HuH-7 (cell line): ENCODE measurements around the gene FXYD5.
"Not testable (repeated sequence)": the region's sequence is repeated elsewhere in the genome, so short reads cannot be mapped to it uniquely, and the experiment has no call there.

Experiments used
- DNase-seq: peaks from one replicate; pipeline ENCODE4 v3.0.0; 2011; ENCODE audit warnings: low spot score

Gene FXYD5

DNA sequence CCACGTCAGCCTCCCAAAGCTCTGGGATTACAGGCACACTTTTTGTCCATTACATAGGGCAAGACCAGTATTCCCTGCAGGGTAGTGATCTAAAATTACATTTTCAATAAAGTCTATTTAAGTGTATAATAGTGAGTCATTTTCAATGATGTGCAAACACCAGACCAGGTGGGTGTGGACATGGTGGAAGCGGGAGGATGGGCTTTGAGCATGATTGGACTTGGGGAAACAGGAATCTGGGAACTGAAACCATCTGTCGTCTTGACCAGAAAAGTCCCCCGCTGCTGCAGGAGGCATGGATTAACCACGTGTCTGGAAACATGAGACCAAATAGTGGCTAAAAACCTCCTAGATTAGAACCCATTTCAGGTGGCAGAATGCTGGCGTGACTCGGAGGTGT is 34.0 kb upstream of the FXYD5 start:
- no peak for DNase-seq

DNA sequence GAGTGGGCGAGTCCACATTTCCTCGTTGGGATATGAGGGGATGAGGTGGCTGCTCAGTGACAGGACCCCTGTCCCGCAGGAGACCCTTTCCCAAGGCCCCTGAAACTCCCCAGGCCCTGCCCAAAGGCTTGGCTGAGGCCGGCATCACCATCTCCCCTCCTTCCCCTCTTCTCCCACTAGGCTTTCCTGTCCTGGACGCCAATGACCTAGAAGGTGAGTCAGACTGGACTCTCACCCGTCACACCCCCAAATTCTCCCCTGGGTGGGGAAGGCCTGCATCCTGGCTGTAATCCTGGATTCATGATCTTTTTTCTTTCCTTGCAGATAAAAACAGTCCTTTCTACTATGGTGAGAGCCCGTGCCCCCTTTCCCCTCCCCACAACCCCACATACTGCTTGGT is 33.6 kb upstream of the FXYD5 start:
- no peak for DNase-seq

DNA sequence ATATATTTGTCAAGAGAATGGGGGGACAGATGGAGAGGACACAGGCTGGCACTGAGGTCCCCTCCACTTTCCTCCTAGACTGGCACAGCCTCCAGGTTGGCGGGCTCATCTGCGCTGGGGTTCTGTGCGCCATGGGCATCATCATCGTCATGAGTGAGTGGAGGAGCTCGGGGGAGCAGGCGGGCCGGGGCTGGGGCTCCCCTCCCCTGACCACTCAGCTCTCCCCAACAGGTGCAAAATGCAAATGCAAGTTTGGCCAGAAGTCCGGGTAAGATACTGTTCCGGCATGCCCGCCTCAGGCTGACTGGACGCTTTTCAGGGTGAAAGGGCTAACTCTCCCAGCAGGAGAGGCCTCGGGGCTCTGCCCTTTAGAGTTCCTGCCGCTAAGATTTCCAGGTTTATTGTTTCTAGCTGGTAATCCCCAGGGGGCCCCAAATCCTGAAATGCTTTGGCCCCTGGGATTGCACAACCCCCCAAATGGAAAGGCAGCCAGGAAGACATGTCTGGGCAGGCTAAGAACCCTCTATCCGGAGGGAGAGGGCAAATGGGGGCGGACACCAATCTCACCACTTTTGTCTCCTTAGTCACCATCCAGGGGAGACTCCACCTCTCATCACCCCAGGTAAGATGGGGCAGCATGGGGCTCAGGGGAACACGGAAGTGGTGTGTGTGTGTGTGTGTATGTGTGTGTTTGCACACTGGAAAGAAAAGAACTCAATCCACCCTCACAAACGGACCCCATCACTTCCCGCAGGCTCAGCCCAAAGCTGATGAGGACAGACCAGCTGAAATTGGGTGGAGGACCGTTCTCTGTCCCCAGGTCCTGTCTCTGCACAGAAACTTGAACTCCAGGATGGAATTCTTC is 31.6 kb upstream of the FXYD5 start:
- DNase-seq, result no peak

DNA sequence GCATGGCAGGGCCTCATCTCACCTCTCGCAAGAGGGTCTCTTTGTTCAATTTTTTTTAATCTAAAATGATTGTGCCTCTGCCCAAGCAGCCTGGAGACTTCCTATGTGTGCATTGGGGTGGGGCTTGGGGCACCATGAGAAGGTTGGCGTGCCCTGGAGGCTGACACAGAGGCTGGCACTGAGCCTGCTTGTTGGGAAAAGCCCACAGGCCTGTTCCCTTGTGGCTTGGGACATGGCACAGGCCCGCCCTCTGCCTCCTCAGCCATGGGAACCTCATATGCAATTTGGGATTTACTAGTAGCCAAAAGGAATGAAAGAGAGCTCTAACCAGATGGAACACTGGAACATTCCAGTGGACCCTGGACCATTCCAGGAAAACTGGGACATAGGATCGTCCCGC is 31.0 kb upstream of the FXYD5 start:
- DNase-seq, result no peak

DNA sequence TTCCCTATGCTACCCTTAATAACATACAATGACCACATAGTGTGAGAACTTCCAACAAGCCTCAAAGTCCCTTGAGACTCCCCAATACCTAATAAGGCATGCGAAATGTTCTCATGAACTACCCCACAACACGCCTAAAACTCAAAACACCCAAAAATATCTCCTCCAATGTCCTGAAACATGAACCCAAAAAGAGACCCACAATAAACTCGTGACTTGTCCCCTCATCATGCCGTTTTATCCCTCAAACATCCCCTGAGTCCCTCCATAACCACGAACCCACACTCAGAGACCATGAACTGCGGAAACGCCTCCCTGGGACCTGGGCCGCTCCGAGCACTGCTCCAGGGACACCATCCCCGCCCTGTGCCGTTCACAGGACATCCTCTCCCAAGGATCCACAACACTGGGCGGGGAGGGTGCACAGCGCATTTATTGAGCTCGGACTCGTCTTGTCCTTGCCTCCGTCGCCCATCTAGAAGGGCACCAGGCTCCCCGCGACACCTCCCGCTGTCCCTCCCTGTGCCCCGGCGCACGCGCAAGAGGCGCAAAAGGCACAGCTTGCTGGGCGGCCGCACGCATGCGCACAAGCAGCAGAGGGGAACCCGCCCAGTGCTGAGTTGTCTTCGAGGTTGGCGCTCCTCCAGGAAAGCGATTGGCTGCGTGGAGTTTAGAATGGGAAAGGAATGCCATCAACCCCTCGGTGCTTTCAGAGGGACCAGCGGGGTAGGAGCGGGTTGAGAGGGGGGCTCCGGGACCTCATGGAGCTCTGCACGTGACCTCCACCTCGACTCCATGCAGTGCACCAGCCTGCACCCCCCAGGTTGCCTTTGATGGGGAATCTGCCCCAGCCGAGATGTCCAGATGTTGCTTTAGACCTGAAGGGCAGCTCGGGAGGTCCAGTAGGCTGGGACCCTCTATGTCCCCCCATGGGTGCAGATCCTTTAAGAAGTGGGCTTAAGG is 30.2 kb upstream of the FXYD5 start:
- DNase-seq, result no peak

DNA sequence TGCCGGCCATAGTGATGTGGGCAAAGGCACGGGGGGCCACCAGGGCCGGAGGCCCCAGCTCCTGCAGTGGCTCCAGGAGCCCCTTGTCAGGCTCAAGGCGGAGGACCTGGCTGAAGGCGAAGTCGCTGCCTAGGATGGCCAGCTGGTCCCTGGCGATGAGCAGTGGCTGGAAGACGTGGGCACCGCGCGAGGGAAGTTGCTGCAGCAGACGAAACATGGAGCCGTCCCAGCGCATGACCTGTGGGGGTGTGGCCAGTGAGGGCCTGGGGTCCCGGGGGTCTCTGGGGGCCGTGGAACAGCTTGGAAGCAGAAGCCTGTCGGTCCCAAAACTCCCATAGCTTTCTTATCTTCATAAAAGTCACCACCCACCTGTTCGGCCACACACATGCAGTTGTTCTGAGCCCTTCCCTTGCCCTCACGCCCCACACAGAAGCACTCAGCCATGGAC is 29.2 kb upstream of the FXYD5 start:
- no peak for DNase-seq

DNA sequence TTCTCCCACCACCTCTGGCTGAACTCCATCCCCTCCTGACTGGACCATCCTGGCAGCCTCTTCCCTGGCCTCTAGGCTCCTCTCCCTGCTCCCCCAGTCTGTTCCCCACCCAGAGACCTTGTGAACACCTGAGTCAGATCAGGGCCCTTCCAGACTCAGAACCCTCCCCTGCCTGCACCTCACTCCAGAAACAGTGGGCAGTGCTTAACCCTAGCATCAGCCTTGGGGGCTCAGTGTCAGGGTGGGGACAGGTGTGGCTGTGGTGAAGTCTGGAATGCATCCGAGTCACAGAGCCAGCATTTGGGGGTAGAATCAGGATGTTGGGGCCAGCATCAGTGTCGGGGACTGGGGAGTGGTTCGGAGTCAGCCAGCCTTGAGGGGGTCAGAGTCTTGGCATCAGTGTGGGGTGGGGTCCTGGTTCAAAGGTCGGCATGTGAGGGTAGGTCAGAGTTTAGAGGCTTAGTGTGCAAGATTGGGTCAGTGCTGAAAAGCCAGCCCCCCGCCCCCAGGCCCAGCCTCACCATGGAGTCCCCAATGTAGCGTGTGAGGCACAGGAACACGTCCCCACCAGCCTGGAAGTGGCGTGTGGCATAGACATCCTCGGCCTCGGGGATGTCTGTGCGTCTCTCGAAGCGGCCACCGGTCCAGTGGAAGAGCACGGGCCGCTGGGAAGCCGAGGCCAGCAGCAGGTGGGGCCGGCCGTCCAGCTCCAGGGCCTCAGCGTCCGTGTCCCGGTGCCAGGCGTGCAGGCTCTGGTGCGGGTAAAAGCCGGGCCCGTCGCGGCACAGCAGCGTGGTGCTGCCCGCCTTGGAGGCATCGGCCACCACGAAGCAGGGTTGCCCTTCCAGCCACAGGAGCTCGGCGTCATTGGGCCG is 28.5 kb upstream of the FXYD5 start:
- no peak for DNase-seq

DNA sequence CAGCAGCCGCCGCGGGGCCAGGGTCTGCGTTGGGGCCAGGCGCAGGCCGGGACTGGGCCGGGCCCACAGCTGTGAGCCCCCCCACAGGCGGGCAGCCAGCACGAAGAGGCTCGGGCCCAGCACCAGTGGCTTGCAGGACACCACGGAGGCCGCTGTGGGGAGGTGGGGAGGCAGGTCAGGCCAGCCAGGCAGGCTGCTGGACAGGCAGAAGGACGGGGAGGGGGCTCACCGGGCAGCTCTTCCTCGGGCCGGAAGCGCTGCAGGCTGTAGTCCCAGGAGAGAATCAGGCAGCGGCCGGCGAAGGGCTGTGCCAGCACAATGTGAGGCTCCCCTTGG is 27.9 kb upstream of the FXYD5 start:
- no peak for DNase-seq

DNA sequence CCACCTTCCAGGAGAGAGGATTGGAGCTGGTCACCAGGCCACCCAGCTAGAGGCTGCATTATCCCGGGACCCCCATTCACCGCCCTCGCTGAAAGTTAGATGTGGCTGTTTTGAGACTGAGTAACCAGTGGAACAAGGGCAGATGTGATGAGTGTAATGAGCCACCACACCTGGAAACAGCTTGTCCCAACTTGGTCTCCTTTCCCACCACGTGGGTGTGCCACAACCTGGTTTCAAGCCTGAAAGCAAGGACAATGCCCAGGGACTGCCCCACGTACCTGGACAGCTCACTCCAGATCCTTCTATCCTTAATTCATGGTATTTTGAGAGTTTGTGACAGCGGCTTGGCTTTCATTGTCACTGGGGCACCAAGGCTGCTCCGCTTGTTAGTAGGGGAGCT is 26.7 kb upstream of the FXYD5 start:
- no peak for DNase-seq

DNA sequence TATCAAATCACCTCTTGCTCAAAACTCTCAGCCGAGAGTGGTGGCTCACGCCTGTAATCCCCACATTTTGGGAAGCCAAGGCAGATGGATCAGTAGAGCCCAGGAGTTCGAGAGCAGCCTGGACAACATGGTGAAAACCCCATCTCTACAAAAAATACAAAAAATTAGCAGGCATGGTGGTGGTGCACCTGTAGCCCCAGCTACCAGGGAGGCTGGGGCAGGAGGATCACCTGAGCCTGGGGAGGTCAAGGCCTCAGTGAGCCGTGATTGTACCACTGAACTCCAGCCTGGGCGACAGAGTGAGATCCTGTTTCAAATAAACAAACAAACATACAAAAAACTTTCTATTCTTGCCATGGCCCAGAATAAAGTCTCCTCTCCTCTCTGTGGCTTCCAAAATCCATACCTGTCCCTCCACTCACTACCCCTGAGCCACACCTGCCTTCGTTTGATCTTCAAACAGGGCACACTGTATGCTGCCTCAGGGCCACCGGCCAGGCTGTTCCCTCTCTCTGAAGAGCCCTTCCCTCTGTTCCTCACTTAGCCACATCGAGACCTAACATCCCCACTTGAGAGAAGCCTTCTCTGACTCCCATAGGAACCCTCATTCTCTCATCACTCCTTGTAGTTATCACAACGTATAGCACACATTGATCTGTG is 26.0 kb upstream of the FXYD5 start:
- DNase-seq, result no peak

DNA sequence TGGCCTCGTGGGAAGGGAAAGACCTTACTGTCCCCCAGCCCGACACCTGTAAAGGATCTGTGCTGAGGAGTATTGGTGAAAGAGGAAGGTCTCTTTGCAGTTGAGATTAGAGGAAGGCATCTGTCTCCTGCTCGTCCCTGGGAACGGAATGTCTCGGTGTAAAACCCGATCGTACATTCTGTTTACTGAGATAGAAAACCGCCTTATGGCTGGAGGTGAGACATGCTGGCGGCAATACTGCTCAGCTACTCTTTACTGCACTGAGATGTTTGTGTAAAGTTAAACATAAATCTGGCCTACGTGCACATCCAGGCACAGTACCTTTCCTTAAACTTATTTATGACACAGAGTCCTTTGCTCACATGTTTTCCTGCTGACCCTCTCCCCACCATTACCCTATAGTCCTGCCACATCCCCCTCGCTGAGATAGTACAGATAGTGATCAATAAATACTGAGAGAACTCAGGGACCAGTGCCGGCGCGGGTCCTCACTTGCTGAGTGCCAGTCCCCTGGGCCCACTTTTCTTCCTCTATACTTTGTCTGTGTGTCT is 24.7 kb upstream of the FXYD5 start:
- not testable (repeated sequence) for DNase-seq

DNA sequence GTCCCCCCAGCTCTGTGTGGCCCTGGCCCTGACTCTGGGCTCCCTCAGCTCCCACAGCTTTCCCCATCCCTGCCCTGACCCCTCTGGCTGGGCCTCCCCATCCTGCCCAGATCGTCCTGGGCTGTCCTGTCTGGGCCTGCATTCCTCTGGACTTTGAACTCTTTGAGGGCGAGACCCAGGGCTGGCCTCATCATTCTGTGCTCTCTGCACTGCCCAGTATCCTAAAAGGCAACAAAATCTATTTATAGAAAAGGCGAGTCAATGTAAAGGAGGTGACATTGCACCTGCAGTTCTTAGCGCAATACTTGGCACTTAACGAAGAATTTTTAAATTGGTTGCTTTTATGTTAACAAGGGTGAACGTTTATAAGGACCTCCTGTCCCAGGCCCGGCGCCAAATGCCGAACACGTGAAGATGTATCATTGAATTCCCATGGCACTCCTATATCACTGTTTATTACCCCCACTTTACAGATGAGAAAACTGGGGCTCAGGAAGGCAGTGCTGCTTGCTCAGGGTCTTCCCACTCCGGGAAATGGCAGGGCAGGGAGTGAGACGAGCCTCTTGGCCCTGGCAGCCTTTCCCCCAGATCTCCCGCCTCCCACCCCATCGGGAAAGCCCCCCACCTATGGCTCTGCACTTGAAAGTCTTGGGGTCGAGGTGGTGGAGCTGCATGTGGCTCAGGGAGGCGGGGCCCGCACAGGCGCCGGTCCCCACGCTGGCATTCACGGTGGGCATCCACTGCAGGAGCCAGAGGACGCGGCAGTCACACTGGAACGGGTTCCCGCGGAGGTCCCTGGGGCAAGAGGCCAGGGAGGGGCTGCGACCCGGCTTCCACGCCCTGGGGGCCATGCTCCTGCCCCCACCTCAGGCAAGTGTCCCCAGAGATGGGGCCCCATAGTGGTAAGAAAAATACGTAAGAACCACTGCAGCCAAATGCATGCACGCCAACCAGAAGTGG is 23.5 kb upstream of the FXYD5 start:
- DNase-seq, result no peak

DNA sequence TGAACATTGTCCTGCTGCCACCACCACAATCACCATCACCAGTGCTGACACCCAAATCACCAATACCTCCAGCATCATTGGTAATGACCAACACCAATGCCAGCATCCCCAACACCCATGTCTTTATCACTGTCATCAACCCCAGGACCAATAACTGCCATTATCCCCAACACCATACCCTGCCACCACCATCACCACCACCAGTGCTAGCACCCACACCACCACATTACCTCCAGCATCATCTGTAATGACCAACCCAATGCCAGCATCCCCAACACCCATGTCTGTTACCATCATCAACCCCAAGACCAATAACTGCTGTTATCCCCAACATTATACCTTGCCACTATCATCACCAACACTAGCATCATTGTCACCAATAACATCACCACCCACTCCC is 22.3 kb upstream of the FXYD5 start:
- DNase-seq, result no peak

DNA sequence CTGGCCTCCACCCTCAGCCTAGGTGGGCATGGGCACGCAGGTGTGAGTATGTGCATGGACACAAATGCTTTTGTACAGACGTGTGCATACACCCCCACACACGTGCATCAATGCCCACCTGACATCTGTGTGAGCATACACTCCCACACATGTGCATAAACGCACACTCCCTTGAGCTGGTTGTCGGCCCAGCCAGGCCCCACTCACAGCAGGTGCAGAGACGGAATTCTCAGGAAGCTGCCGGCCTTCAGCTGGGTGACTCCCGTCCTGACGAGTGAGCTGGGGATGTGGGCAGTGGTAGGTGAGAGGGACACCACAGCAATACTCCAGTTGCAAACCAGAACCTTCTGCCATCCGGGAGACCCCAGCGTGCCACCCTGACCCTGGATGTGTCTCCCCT is 20.7 kb upstream of the FXYD5 start:
- no peak for DNase-seq

DNA sequence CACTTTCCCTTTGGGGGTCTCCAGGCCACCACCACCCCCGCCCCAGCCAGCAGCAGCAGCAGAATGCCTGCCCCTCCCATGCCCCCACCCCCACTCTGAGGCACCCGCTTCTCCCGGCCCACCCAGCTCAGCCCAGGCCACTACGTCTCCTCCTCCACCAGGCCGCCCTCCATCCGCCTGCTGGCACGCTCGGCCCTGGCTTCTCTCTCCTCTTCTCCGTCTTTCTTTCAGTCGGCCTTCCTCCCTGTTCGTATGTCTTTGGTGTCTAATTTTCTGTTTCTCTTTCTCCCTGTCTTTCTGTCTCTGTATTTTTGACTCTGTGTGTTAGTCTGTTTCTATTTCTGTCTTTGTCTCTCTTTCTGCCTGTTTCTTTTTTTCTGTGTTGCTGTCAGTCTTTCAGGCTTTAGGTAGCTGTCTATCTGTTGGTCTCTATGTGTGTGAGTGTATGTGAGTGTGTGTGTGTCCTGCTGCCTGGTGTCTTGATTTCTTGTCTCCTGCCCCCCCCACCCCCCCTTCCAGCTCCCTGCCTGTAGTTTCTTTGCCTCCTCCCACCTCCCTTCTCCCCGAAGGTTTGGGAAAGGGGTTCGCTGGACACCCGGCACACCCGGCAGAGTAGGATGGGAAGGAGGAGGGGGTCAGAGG is 19.8 kb upstream of the FXYD5 start, which contains the start of gene LGI4:
LGI4 (minus strand) TSS at position 459 of the 642 bp plus-strand sequence; CDS start at position 80, 379 bp downstream.
- no peak for DNase-seq

DNA sequence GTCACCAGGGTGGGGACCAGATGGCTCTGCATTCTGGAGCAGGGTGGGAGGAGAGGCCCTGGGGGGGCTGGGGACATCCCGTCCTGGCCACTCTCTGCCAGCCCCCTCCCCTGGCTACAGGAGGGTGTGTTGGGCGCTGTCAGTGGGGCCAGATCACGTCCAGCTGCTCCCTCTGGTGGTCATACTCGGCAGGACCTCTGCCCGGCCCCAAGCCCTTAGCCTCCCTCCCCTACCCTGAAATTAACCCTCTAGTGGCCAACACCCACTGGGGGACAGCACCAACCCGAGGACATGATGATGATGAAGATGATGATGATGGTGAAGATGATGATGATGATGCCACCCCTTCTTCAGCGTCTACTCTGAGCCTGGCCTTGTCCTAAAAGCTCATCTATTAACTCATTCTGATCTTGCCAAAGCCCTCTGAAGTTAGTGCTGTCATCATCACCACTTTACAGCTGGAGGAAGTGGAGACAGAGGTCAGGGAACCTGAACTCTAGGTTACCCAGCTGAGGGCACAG is 19.1 kb upstream of the FXYD5 start:
- DNase-seq, result peak; percentile 99

DNA sequence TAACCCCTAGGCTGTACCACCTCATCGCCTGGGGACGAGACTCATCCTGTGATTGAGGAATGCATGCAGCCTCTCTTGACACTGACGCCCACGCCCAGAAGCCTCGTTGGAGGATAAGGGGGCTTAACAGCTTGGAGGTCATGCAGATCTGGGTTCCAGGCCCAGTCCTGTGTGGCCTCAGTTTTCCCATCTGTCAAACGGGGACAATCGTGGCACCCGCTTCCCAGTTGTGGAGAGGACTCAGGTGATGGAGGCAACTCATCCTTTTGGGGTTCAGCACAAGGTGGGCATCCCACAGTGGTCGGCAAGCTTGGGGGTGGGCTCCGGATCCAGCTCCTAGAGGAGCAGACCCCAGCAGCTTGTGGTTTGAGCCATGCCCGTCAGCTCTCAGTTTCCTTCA is 18.3 kb upstream of the FXYD5 start:
- DNase-seq, result no peak

DNA sequence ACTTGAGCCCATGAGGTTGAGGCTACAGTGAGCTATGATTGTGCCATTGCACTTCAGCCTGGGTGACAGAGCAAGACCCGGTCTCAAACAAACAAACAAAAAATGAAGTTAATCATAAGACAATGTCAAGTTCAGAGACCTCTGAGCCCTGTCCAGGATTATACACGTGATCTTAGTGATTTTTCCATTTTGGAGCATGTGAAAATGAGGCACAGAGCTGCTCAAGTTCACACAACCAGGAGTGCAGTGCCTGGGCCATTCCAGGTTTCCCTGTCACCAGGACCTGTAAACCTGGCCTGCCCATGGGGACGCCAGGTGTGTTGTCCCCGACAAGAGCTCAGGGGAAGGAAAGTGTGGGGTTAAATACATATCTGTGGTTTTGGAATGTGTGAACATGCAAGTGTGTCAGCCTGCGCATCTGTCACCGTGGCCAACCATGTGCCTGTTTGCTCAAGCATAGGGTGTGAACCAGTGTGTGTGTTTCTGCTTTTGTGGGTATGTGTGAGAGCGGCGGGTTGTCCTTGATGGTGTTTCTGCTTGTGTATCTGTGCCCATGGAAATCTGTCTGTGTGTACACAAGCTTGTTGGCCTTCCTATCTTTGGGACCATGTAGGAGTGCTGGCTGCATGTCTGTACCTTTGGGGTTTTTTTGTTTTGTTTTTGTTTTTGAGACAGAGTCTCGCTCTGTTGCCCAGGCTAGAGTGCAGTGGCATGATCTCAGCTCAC is 17.4 kb upstream of the FXYD5 start:
- DNase-seq, result no peak
